ENCODE data around the gene GDNF. TPM values are rescaled to one million over a fixed set of nuclear protein-coding genes. Genes with fewer than 3 reads are reported as not detected.

The GDNF gene
- total RNA-seq, 4 donors from 2014 or later = 0.30 to 0.95 TPM; not detected in 2

GRCh38 chr5:37830348-37830747, 9.5 kb downstream of the GDNF start:
- Histone ChIP-seq H3K27me3 (peaks cover 0 to 56% (median 0%) of the 10 kb centered on the region in 4 donors), H3K4me3 (no peak overlapping the region), H3K4me1 (peaks cover 0 to 32% (median 10%) of the 10 kb centered on the region in 3 donors), H3K27ac (no peak overlapping the region), H3K9me3 (no peaks in the 10 kb centered on the region), H3K36me3 (no peaks in the 10 kb centered on the region)
- intact Hi-C loops (cut with DNase I) = no loop called here
- WGBS, 2 donors = 78 to 86% methylated on average over 3 to 5 of the region's 5 CpGs
- DNase-seq = no peak
- TF ChIP-seq POLR2A (IDR thresholded peaks at IDR 0.05) = no peak
- TF ChIP-seq, protein P1, sequence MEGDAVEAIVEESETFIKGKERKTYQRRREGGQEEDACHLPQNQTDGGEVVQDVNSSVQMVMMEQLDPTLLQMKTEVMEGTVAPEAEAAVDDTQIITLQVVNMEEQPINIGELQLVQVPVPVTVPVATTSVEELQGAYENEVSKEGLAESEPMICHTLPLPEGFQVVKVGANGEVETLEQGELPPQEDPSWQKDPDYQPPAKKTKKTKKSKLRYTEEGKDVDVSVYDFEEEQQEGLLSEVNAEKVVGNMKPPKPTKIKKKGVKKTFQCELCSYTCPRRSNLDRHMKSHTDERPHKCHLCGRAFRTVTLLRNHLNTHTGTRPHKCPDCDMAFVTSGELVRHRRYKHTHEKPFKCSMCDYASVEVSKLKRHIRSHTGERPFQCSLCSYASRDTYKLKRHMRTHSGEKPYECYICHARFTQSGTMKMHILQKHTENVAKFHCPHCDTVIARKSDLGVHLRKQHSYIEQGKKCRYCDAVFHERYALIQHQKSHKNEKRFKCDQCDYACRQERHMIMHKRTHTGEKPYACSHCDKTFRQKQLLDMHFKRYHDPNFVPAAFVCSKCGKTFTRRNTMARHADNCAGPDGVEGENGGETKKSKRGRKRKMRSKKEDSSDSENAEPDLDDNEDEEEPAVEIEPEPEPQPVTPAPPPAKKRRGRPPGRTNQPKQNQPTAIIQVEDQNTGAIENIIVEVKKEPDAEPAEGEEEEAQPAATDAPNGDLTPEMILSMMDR (IDR thresholded peaks at IDR 0.05) = no peak

GRCh38 chr5:37825334-37825915, 14.4 kb downstream of the GDNF start:
- Histone ChIP-seq H3K27me3 (peaks cover 0 to 11% (median 0%) of the 10 kb centered on the region in 4 donors), H3K9me3 (no peaks in the 10 kb centered on the region), H3K4me3 (no peak overlapping the region), H3K27ac (no peak overlapping the region), H3K4me1 (no peaks in the 10 kb centered on the region), H3K36me3 (no peaks in the 10 kb centered on the region)
- intact Hi-C loops (cut with DNase I) = no loop called here
- TF ChIP-seq, protein P1 (IDR thresholded peaks at IDR 0.05) = no peak
- TF ChIP-seq POLR2A (IDR thresholded peaks at IDR 0.05) = no peak
- 63 to 70% methylated on average over 2 of the region's 2 CpGs for WGBS, 2 donors
- no peak for DNase-seq

GRCh38 chr5:37823433-37824152, 16.2 kb downstream of the GDNF start:
- no peaks in the 10 kb centered on the region for H3K9me3 ChIP-seq
- no peaks in the 10 kb centered on the region for H3K36me3 ChIP-seq
- H3K4me1 ChIP-seq = no peaks in the 10 kb centered on the region
- DNase-seq = no peak
- WGBS, 2 donors = 65 to 85% methylated on average over 6 to 9 of the region's 11 CpGs
- intact Hi-C loops (cut with DNase I) = no loop called here
- no peak for TF ChIP-seq POLR2A (IDR thresholded peaks at IDR 0.05)
- TF ChIP-seq, protein P1 (IDR thresholded peaks at IDR 0.05) = no peak
- no peak overlapping the region for H3K4me3 ChIP-seq
- no peaks in the 10 kb centered on the region for H3K27me3 ChIP-seq
- no peak overlapping the region for H3K27ac ChIP-seq

DNA sequence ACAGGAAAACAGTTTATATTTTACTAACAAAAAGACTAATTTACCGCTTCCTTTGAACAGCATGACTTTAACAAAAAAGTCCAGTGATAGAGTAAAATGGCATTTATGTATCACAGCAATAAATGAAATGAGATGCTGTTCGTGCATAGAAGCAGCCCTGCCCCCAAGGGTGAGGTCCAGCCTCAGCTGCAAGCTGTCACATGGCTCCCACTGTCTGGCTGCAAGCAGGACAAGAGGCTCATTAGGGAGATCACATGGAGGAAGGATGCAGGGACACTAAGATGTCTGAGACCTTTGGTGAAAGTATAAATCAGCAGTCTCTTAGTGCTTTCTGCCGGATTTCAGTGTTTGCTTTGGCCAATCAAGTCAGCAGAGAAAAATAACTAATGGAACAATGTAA, 23.0 kb downstream of the GDNF start:
- Histone ChIP-seq H3K27ac (no peak overlapping the region), H3K9me3 (no peaks in the 10 kb centered on the region), H3K36me3 (no peaks in the 10 kb centered on the region), H3K4me1 (no peaks in the 10 kb centered on the region), H3K4me3 (no peak overlapping the region), H3K27me3 (no peaks in the 10 kb centered on the region)
- no peak for DNase-seq
- intact Hi-C loops (cut with DNase I) = no loop called here
- 59 to 68% methylated on average over 3 of the region's 3 CpGs for WGBS, 2 donors
- no peak for TF ChIP-seq POLR2A (IDR thresholded peaks at IDR 0.05)
- TF ChIP-seq, protein P1 (IDR thresholded peaks at IDR 0.05) = no peak

- TF ChIP-seq, protein P1 (IDR thresholded peaks at IDR 0.05) = no peak
- no peak for TF ChIP-seq POLR2A (IDR thresholded peaks at IDR 0.05)
- Histone ChIP-seq H3K27me3 (no peaks in the 10 kb centered on the region), H3K27ac (no peak overlapping the region), H3K36me3 (no peaks in the 10 kb centered on the region), H3K4me3 (no peak overlapping the region), H3K4me1 (no peaks in the 10 kb centered on the region), H3K9me3 (no peaks in the 10 kb centered on the region)
- WGBS, 2 donors = 62 to 73% methylated on average over 3 of the region's 3 CpGs
- no peak for DNase-seq
- intact Hi-C loops (cut with DNase I) = no loop called here
Observed at GRCh38 chr5:37816331-37816730, 23.5 kb downstream of the GDNF start.

Measured in esophagus squamous epithelium (tissue), 5 donors.